Globus pallidus (tissue), 1 donor: ENCODE results near the gene PDGFRA.
"Not testable (repeated sequence)": the region's sequence is repeated elsewhere in the genome, so short reads cannot be mapped to it uniquely, and the experiment has no call there.

ENCODE experiments used
- DNase-seq: peaks from one replicate; pipeline ENCODE4 v3.0.0-alpha.2; 2015; ENCODE audit warnings: low spot score

The PDGFRA gene

DNA sequence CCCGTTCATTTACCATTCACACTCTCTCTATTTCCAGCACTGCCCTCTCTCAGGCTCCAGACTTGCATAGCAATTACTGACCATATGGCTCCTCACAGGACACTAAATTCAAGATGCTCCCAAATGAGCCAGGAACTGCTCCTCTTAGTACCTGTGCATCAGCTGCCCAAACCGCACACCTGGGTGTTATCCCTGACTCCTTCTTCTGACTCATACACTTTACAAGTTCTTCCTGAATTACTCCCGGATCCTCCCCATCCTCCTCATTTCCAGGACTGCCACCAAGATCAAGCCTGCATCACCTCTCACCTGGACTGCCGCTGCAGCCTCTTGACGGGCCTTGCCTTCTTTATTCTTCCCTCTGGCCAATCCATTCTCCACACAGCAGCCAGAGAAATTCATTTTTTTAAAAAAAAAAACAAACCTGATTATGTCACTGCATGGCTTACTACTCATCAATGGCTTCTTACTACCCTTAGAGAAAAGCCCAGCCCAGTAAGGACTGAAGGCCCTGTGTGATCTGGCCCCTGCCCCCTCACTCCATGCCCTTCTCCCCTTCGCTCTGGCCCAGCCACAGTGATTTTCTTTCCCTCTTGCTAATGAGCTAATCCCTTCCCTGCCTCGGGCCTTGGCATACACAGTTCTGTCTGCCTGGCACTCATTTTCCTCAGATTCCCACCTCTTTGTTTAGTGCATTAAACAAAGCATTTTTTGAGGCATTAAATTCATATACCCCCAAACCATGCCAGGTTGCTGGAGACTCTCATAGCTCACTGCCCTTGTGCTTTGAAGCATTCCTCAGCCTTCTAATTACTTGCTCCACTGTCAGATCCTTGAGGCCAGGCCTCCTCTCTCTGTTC lies 92.0 kb downstream of the PDGFRA start:
- DNase-seq, result no peak

DNA sequence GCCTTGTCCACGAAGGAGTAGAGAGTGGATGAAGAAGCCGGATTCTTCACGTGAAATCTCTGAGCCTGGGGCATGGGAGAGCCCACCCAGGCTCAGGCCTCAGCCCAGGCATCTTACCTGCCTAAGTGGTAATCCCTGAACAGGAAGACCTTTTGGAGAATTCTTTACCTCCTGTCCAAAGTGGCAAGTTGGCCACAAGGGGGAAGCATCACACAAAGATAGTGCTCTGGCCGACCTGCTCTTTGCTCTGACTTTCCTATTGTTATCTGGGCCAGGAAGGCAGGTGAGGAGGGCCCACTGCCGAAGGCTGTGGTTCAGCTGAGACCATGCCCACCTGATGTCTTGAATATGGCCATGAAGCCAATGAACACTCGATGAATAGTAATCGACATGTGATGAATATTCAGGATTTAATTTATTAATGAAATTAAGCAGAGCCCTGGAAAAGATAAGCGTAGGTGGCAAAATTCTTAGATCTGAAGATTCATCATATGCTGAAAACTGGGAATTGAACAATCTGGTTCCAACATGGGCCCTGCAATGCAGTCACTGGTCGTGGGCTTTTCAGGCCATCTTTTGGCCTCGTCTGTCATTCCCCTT lies 93.8 kb downstream of the PDGFRA start:
- peak; percentile 67 for DNase-seq

DNA sequence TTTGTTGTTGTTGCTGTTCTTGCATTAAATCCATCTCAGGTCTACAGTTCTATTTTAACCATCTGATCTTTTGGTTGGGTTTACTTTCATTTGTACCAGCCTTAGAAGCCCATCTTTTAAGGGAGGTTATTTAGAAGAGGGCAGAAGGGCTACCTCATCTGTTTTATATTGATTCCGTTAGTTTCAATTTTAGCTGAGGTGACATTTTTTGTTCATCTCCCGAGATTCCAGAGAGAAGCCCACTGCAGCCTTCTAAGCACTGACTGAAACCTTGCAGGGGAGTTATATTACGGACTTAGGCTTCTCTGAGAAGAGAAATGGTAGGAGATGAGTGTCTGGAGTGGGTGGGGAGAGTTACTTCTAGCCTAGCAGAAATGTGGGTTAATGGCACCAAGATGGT lies 101.8 kb downstream of the PDGFRA start:
- no peak for DNase-seq

DNA sequence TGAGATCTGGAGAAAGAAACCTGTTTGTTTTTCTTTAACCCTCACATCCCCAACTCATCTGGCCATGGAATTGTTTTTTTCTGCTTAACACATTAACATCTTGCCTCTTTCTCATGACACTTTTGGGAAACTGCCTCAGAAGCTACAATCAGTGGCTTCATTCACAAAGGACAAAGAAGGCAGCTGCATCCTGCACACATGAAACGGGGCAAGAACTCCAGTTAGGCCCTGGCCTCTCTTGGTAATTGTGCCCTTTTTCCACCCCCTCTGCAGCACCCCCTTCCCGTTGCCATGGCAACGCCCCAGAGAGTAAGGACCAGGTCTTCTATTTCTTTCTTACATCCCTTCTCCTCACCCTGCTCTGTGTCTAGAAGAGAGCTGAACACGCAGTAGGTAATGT lies 103.4 kb downstream of the PDGFRA start:
- peak; percentile 65 for DNase-seq

- DNase-seq, result peak; percentile 86
These were observed 104.6 kb downstream of the PDGFRA start for GRCh38 chr4:54333657-54334056.

GRCh38 chr4:54334769-54335168 lies 105.7 kb downstream of the PDGFRA start:
- not testable (repeated sequence) for DNase-seq

DNA sequence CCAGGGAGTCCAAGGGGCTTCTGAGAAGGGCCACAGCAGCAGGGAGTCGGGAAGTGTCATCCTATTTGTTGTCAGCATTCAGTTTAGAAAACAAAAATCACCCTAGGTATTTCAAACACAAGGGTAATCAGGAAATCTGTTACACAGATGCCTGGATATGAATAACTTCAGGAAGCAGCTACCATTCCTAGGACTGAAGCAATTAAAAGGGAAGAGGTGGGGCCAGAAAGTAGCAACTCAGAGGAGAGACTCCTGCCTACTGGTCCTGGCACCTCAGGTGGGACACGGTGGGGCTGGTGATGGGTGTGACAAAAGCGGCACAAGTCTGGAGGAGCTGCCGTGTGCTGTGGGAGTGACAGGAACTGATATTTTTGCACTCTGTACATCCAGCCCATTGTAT lies 107.9 kb downstream of the PDGFRA start:
- DNase-seq, result no peak

DNA sequence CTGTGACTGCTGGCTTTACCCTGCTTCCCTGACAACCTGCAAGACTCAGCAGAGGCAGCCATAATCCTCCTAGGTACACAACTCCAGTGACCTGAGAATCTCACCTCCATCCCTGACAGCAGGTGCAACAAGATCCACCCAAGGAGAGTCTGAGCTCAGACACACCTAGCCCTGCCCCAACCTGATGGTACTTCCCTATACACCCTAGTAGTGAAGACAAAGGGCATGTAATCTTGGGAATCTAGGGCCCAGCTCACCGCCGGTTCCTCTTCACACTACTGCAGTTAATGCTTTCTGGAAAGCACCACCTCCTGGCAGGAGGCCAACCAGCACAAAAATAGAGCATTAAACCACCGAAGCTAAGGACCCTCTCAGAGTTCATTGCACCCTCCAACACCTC lies 113.0 kb downstream of the PDGFRA start:
- DNase-seq, result not testable (repeated sequence)
